ENCODE results near the gene ALPL.
A peak's percentile ranks its signal among the peaks of the same experiment; 100 is the strongest.

ALPL gene

GRCh38 chr1:21621761-21622436 is 112.7 kb downstream of the ALPL start:
- no peak for DNase-seq

DNA sequence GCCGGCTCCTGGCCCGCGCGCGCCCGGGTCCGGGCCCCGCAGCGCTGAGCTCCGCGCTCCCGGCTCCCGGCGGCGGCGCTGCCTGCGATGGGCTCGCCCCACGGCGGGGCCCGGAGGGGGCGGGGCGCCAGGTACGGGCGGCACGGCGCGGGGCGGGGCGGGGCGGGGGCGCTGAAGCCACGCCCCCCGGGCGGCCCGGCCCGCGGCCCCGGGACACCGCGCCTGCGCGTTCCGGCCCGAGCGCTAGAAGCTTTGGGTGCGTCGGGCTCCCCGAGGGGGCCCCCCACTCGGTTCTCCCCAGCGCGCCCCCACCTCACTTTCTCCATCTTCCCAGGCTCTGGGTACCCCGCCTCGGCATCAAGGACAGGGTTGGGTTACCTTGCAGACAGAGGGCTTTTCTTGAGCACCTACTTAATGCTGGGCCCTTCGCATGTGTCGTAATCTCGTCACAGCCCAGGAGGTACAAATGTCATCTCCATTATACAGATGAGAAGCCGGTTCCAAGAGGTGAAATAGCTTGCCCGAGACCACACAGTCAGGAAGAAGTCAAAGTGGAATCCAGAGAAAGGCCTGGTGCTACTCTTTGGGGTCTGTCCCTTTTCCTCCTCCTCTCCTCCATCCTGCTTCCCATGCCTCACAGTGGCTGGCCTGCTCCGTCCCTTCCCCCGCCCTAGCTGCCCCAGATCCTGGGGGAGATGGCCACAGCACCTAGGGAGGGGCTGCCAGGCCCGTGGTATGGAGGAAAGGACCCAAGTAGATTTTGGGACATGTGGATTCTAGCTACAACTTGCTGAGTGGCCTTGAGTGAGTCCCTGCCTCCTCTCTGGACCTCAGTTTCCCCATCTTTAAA is 113.5 kb downstream of the ALPL start:
- peak; percentile 43 to 45 for DNase-seq

GRCh38 chr1:21623410-21623961 is 114.3 kb downstream of the ALPL start:
- no peak for DNase-seq

DNA sequence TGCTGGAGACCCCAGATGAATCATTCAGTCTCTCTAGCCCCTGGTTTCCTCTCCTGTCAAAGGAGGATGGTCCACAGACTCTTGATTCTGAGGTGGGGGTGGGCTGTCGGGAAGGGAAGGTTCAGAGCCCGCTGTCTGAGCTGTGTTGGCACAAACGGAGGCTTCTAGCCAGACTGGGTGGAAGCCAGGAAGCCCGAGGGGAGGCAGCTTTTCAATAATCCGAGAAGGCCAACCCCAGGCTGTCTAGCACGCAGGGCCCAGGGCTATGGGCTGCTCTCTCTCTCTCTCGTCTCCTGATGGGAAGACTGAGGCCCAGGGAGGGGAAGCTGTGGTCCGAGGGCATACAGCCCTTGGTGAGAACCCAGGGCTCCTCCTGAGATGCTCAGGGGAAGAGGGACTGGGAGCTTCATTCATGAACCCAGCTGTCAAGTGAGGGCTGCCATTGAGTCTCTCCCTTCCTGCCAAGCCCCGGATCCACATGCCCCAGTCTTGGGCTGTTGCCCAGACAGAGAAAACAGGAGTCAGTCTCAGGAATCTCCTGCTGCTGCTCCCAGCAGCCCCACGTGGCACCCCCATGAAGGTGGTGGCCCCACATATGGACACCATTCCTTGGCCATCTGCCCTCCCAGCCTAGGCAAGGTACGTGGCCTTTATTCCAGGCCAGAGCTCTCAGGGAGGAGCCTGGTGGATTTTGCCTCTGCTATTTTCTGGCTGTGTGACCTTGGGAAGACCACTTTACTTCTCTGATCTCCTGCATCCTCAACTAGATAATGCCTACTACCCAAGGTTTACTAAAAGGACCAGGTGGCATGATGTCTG is 115.6 kb downstream of the ALPL start:
- DNase-seq: no peak

GRCh38 chr1:21625390-21626190 is 116.4 kb downstream of the ALPL start:
- DNase-seq: no peak

- no peak for DNase-seq
Observed at GRCh38 chr1:21626921-21627339, 117.7 kb downstream of the ALPL start.
